KMS-11 (cell line): Measurements from ENCODE around the gene GRIP1.
A peak's percentile ranks its signal among the peaks of the same experiment; 100 is the strongest.

Source experiments
- H2AFZ ChIP-seq: fragments of 200-600 bp; sonication (generic); 2 replicates; pipeline ENCODE4 v1.6.1; 2016; ENCODE audit warnings: antibody characterized with exemption, mixed run types, low read depth
- H3K27ac ChIP-seq: fragments of 200-600 bp; sonication (generic); 2 replicates; pipeline ENCODE4 v1.6.1; 2016; ENCODE audit warnings: mild to moderate bottlenecking, mixed run types
- H3K27me3 ChIP-seq: fragments of 200-600 bp; sonication (generic); 2 replicates; pipeline ENCODE4 v1.6.1; 2017; ENCODE audit warnings: mild to moderate bottlenecking, low read depth, mixed run types, moderate library complexity; ENCODE audit not compliant: insufficient read depth
- H3K36me3 ChIP-seq: fragments of 200-600 bp; sonication (generic); 2 replicates; pipeline ENCODE4 v1.6.1; 2017; ENCODE audit warnings: mild to moderate bottlenecking, mixed run types; ENCODE audit not compliant: insufficient read depth
- H3K4me1 ChIP-seq: fragments of 200-600 bp; sonication (generic); 2 replicates; pipeline ENCODE4 v1.6.1; 2016; ENCODE audit warnings: mild to moderate bottlenecking, low read depth, mixed run types; ENCODE audit not compliant: poor library complexity, severe bottlenecking
- H3K4me2 ChIP-seq: fragments of 200-600 bp; sonication (generic); 2 replicates; pipeline ENCODE4 v1.7.0; 2016; ENCODE audit warnings: mild to moderate bottlenecking, mixed run types
- H3K4me3 ChIP-seq: fragments of 200-600 bp; sonication (generic); IDR thresholded peaks from 2 replicates; pipeline ENCODE4 v1.6.1; 2017; ENCODE audit warnings: low read depth, low read length, mixed read lengths; ENCODE audit not compliant: insufficient read depth
- H3K79me2 ChIP-seq: fragments of 200-600 bp; sonication (generic); 2 replicates; pipeline ENCODE4 v1.6.1; 2016; ENCODE audit warnings: low read depth, mixed run types; ENCODE audit not compliant: insufficient read depth
- H3K9ac ChIP-seq: fragments of 200-600 bp; sonication (generic); 2 replicates; pipeline ENCODE4 v1.6.1; 2016; ENCODE audit warnings: mild to moderate bottlenecking, mixed run types
- H4K20me1 ChIP-seq: fragments of 200-600 bp; sonication (generic); 2 replicates; pipeline ENCODE4 v1.6.1; 2016; ENCODE audit warnings: mild to moderate bottlenecking, mixed run types; ENCODE audit not compliant: insufficient read depth
- CTCF ChIP-seq: fragments of 200-600 bp; sonication (generic); conservative IDR thresholded peaks from 2 replicates; pipeline ENCODE4 v1.6.1; 2017; ENCODE audit warnings: low read depth, mild to moderate bottlenecking, antibody characterized with exemption, low read length, moderate library complexity, mixed read lengths

Gene GRIP1

GRCh38 chr12:66514581-66514980 lies 164.3 kb downstream of the GRIP1 start:
- Histone ChIP-seq H3K4me2 (no peak overlapping the region), H3K79me2 (no peaks in the 10 kb centered on the region), H4K20me1 (no peaks in the 10 kb centered on the region), H3K4me3 (no peak overlapping the region), H3K27ac (no peak overlapping the region), H3K36me3 (no peaks in the 10 kb centered on the region), H2AFZ (no peak overlapping the region), H3K27me3 (no peaks in the 10 kb centered on the region), H3K4me1 (no peaks in the 10 kb centered on the region), H3K9ac (no peak overlapping the region)
- no peak for TF ChIP-seq CTCF

DNA sequence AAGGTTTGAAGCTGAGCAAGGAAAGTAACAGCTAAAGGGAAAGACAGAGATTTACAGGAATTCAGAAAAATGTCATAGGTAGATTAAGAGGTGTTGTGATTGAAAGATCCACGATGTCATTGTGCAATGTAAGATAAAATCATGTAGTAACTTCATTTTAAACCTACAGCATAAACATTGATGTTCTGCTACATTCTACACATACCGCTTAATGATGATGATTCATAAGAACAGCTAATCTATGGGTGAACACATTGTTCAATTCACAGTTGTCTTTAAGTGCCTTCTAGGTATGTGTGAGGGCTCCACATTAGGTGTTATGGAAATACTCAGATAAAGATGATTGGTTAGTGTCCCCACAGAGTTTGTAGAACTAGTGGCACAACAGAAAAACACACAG lies 170.9 kb downstream of the GRIP1 start:
- H3K27me3 ChIP-seq: no peaks in the 10 kb centered on the region
- no peaks in the 10 kb centered on the region for H3K36me3 ChIP-seq
- no peak overlapping the region for H2AFZ ChIP-seq
- H4K20me1 ChIP-seq: no peaks in the 10 kb centered on the region
- H3K27ac ChIP-seq: no peak overlapping the region
- no peak for TF ChIP-seq CTCF
- no peak overlapping the region for H3K4me2 ChIP-seq
- H3K4me1 ChIP-seq: no peaks in the 10 kb centered on the region
- H3K9ac ChIP-seq: no peak overlapping the region
- H3K79me2 ChIP-seq: no peaks in the 10 kb centered on the region
- H3K4me3 ChIP-seq: no peak overlapping the region

DNA sequence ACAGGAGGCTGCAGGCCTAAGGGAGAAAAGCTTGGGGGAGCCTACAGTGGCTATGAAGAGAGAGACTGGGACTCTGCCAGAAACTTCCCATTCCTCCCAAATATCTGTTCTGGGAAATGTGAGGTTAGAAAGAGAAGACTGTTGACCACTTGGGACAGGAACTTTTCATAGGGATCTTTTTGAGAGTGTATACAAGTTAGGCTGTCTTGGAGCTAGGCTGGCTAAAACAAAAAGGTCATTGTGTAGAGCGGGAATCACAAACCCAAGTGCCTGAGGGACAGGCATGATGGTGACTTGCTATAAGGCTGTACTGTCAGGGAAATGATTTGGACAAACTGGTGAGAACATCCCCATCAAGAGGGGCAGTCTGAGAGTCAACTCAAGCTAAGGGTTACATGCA lies 175.1 kb downstream of the GRIP1 start:
- H3K4me1 ChIP-seq: peaks cover 19% of the 10 kb centered on the region
- H3K9ac ChIP-seq: no peak overlapping the region
- no peaks in the 10 kb centered on the region for H4K20me1 ChIP-seq
- no peak for TF ChIP-seq CTCF
- H3K4me2 ChIP-seq: no peak overlapping the region
- no peak overlapping the region for H2AFZ ChIP-seq
- H3K4me3 ChIP-seq: no peak overlapping the region
- no peaks in the 10 kb centered on the region for H3K79me2 ChIP-seq
- no peaks in the 10 kb centered on the region for H3K36me3 ChIP-seq
- no peak overlapping the region for H3K27ac ChIP-seq
- H3K27me3 ChIP-seq: no peaks in the 10 kb centered on the region

DNA sequence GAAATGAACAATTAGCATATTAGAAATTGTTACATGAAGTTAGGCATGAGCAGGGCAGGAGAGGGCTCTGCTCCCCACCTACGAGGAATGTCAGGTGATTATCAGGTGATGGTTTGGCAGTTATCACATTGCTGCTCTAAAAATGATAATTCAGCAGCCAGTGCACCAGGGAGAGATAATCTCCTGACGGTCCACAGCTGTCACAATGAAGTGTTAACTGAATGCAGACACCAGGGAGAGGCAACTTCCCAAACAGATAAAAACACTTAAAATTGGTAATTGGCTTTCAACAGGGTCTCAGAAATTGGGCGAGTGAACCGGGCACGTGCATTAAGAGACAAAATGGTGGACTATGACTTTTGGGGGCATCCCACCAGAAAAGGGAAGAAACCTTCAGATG lies 176.0 kb downstream of the GRIP1 start:
- no peak overlapping the region for H3K9ac ChIP-seq
- peaks cover 19% of the 10 kb centered on the region for H3K4me1 ChIP-seq
- H2AFZ ChIP-seq: no peak overlapping the region
- no peaks in the 10 kb centered on the region for H3K27me3 ChIP-seq
- no peak overlapping the region for H3K4me3 ChIP-seq
- H4K20me1 ChIP-seq: no peaks in the 10 kb centered on the region
- no peak for TF ChIP-seq CTCF
- H3K27ac ChIP-seq: no peak overlapping the region
- no peak overlapping the region for H3K4me2 ChIP-seq
- no peaks in the 10 kb centered on the region for H3K36me3 ChIP-seq
- H3K79me2 ChIP-seq: no peaks in the 10 kb centered on the region

DNA sequence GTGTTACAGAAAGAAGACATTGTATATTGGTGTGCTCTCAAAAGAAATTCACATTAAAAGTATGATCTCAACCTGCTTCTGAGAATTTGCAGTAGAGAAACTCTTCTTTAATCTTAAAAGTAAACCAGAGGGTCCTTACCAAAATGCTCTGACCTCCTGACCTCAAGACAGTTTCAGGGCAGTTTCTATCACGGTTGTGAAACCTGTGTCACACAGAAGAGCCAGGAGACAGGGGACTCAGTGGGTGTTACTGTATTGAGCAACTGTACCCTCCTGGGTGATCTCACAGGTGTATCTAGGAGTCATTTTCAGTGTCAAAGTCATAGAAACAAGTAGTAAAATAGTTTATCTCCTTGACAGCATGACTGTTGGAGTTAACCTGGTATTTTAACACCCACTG lies 178.0 kb downstream of the GRIP1 start:
- Histone ChIP-seq H3K4me1 (peaks cover 19% of the 10 kb centered on the region), H3K36me3 (no peaks in the 10 kb centered on the region), H2AFZ (no peak overlapping the region), H3K4me3 (no peak overlapping the region), H3K27me3 (no peaks in the 10 kb centered on the region), H3K4me2 (peak overlapping the region; percentile 19), H3K27ac (peak overlapping the region; percentile 4; the same call in 1 of the 2 replicates), H3K79me2 (no peaks in the 10 kb centered on the region), H4K20me1 (no peaks in the 10 kb centered on the region), H3K9ac (no peak overlapping the region)
- TF ChIP-seq CTCF: no peak
